Measurements from ENCODE around the gene TSPAN10. TPM values are rescaled to one million over a fixed set of nuclear protein-coding genes. Genes with fewer than 3 reads are reported as not detected.

Gene TSPAN10
- total and polyA plus RNA-seq, 2 of the 8 experiments (the other 6 are each of a cell fraction or from before 2014, with no cell fraction given), result 0.99 to 1.1 TPM

DNA sequence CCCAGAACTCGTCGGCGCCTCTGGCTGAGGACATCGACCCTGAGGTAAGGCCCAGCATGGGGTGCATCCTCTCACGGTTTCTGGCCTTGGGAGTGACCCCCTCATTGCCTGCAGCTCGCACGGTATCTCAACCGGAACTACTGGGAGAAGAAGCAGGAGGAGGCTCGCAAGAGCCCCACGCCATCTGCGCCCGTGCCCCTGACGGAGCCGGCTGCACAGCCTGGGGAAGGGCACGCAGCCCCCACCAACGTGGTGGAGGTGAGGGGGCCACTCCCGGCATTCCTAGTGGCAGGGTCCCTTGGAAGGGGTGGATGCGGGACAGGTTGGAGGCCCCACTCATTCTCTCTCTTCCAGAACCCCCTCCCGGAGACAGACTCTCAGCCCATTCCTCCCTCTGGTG is 57.8 kb downstream of the TSPAN10 start:
- no peak for FAIRE-seq
- TF ChIP-seq HDAC6 (IDR thresholded peaks at IDR 0.05; ENCODE audit: low read depth, low read length) (no peak), SIN3A (conservative IDR thresholded peaks at IDR 0.05 in 1 of 2, IDR thresholded peaks at IDR 0.05 in 1 of 2; ENCODE audit: low read depth in 1 of 2, low read length in 2 of 2) (no peak), POLR2A (IDR thresholded peaks at IDR 0.05; ENCODE audit: control extremely low read depth in 1 of 2, low read depth in 2 of 2, low read length in 2 of 2) (no peak), RFX5 (IDR thresholded peaks at IDR 0.05; ENCODE audit: borderline replicate concordance, low read depth, low read length) (no peak), CBX5 (IDR thresholded peaks at IDR 0.05; ENCODE audit: low read depth, low read length) (no peak), RBBP5 (IDR thresholded peaks at IDR 0.05; ENCODE audit: borderline replicate concordance, low read depth, low read length) (no peak), JUN (IDR thresholded peaks at IDR 0.05; ENCODE audit: low read depth, low read length) (no peak), TEAD4 (IDR thresholded peaks at IDR 0.05; ENCODE audit: low read depth, low read length) (no peak), EZH2 (IDR thresholded peaks at IDR 0.05; ENCODE audit: low read depth, low read length, severe bottlenecking) (no peak)
- TF ChIP-seq, protein P1, sequence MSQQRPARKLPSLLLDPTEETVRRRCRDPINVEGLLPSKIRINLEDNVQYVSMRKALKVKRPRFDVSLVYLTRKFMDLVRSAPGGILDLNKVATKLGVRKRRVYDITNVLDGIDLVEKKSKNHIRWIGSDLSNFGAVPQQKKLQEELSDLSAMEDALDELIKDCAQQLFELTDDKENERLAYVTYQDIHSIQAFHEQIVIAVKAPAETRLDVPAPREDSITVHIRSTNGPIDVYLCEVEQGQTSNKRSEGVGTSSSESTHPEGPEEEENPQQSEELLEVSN (IDR thresholded peaks at IDR 0.05), result no peak

More for the DNA sequence above, 57.8 kb downstream of the TSPAN10 start:
- H2BK5ac ChIP-seq (ENCODE audit: low read depth, low read length), result no peak overlapping the region
- H3K27me3 ChIP-seq (replicated peaks in 1 of 4; ENCODE audit: control insufficient read depth in 3 of 4, extremely low read depth in 1 of 4, insufficient read depth in 3 of 4, low read length in 3 of 4), result no peaks in the 10 kb centered on the region
- no peak overlapping the region for H4K91ac ChIP-seq (replicated peaks; ENCODE audit: insufficient read length, low read length)
- H2BK120ac ChIP-seq (replicated peaks; ENCODE audit: low read depth, low read length), result no peak overlapping the region
- no peaks in the 10 kb centered on the region for H3K79me2 ChIP-seq (ENCODE audit: control insufficient read depth in 1 of 2, insufficient read depth in 2 of 2, low read length in 2 of 2)
- 92% methylated on average over 18 of the region's 19 CpGs; no CpG with 5 or more reads in 1 of the 2 experiments for WGBS, 2 experiments (ENCODE audit: extremely low coverage in 1 of 2, insufficient coverage in 1 of 2, insufficient read length in 1 of 2, insufficient replicate concordance in 2 of 2, low coverage in 1 of 2, low lambda C conversion rate in 2 of 2, missing lambda C conversion rate in 1 of 2)
- peaks cover 2 to 52% (median 30%) of the 10 kb centered on the region in 4 experiments; a peak in 6 of 8 replicates for H3K36me3 ChIP-seq (ENCODE audit: control insufficient read depth in 2 of 4, insufficient read depth in 4 of 4, low read length in 3 of 4)
- no peak overlapping the region for H2BK20ac ChIP-seq (ENCODE audit: low read length)
- H2BK12ac ChIP-seq (ENCODE audit: low read depth, low read length), result no peak overlapping the region
- no peak overlapping the region for H3K18ac ChIP-seq (ENCODE audit: extremely low read depth, low read length)
- H3K23me2 ChIP-seq (ENCODE audit: low read depth, low read length), result no peaks in the 10 kb centered on the region
- no peak overlapping the region for H3K4me2 ChIP-seq (ENCODE audit: insufficient read depth in 1 of 2, low read depth in 2 of 2, low read length in 2 of 2)
- CTCF ChIA-PET (ENCODE audit: partially characterized antibody), result interaction anchor here (1.1 to 2.0 kb wide), 2 partner anchors 14 to 18 kb away, joined by 3 to 5 read pairs; no protein-coding TSS in a partner anchor
- no peak overlapping the region for H3K23ac ChIP-seq (ENCODE audit: insufficient read length)
- H3K27ac ChIP-seq (ENCODE audit: low read depth, low read length), result no peak overlapping the region
- no peak overlapping the region for H4K5ac ChIP-seq (ENCODE audit: insufficient read length, low read depth, low read length)
- H3K9ac ChIP-seq (replicated peaks in 1 of 4; ENCODE audit: extremely low read depth in 1 of 4, low read depth in 3 of 4, low read length in 3 of 4), result no peak overlapping the region
- no peak overlapping the region for H2AK5ac ChIP-seq (ENCODE audit: low read depth, low read length)
- H3K79me1 ChIP-seq (ENCODE audit: low read depth, low read length), result peaks cover 2% of the 10 kb centered on the region; the same call in 1 of the 2 replicates
- POLR2A ChIA-PET (ENCODE audit: partially characterized antibody), result interaction anchor here (0.6 to 28.4 kb wide), 6 partner anchors 12 to 27 kb away, joined by 3 to 436 read pairs (median 7); partner anchors contain the start of genes ARL16, HGS, MRPL12 and SLC25A10
- H4K20me1 ChIP-seq (replicated peaks in 1 of 2; ENCODE audit: control insufficient read depth in 1 of 2, insufficient read depth in 2 of 2, low read length in 2 of 2), result peaks cover 3 to 9% of the 10 kb centered on the region in 2 experiments
- H3K4me3 ChIP-seq (ENCODE audit: extremely low read depth in 1 of 4, insufficient read depth in 2 of 4, low read depth in 3 of 4, low read length in 4 of 4), result no peak overlapping the region
- H2AFZ ChIP-seq (ENCODE audit: low read length), result no peak overlapping the region
- no peak for DNase-seq (ENCODE audit: low read depth in 1 of 2, low spot score in 2 of 2)
- no peak overlapping the region for H2BK15ac ChIP-seq (ENCODE audit: low read length)
- H4K8ac ChIP-seq (ENCODE audit: extremely low read depth, insufficient read depth, low read length), result peak overlapping the region; percentile 46; the same call in 1 of the 2 replicates
- no peak overlapping the region for H3K56ac ChIP-seq (replicated peaks; ENCODE audit: insufficient read length, low read depth, low read length)
- H3K14ac ChIP-seq (ENCODE audit: insufficient read length), result no peak overlapping the region
- H3K4ac ChIP-seq (replicated peaks; ENCODE audit: insufficient read length, low read depth, low read length), result no peak overlapping the region
- no peaks in the 10 kb centered on the region for H3K9me3 ChIP-seq (ENCODE audit: insufficient read depth in 2 of 2, low read depth in 1 of 2, low read length in 1 of 2)
- H3K4me1 ChIP-seq (replicated peaks in 1 of 4; ENCODE audit: control insufficient read depth in 3 of 4, insufficient read depth in 4 of 4, low read length in 3 of 4), result no peaks in the 10 kb centered on the region

Measured in H1 (cell line).